ENCODE data around the gene SCAF8. TPM values are rescaled to one million over a fixed set of nuclear protein-coding genes. Genes with fewer than 3 reads are reported as not detected.
"Not testable (repeated sequence)": the region's sequence is repeated elsewhere in the genome, so short reads cannot be mapped to it uniquely, and the experiment has no call there.

Gene SCAF8
- total and polyA plus RNA-seq, 2 experiments from 2014 or later, result 18.9 to 42.0 TPM

- DNase-seq (ENCODE audit: low read depth in 1 of 2, low spot score in 1 of 2), result no peak
- no peaks in the 10 kb centered on the region for H3K27me3 ChIP-seq
- no peaks in the 10 kb centered on the region for H3K36me3 ChIP-seq
- peaks cover 17% of the 10 kb centered on the region for H3K4me1 ChIP-seq (ENCODE audit: low read depth)
- H3K9me3 ChIP-seq (ENCODE audit: low read depth), result no peaks in the 10 kb centered on the region
- H3K27ac ChIP-seq, result no peak overlapping the region
- H3K4me3 ChIP-seq, result no peak overlapping the region
- TF ChIP-seq CTCF (IDR thresholded peaks at IDR 0.05; ENCODE audit: low read depth, low read length), result no peak
Observed at GRCh38 chr6:154737424-154737823, 4.2 kb downstream of the SCAF8 start.

DNA sequence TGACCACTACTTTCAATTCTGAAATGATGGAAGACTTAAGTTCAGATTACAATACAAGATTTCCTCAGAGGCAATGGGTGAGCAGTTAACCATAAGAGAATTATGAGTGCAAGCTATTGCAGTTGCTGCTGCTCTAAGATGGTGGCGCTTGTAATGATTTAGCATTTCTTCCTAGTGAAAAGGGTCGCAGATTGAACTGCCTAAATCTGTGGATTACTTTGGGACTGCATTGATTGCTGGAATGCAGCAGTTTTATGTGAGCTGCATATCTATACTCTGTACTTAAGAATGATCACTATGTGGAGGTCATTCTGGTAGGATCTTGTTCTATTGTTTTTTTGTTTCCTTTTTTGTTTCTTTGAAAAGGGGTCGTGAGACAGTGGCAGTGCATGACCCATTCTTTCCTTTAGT lies 5.3 kb downstream of the SCAF8 start:
- DNase-seq (ENCODE audit: low read depth in 1 of 2, low spot score in 1 of 2), result peak; percentile 12 to 28
- no peak for TF ChIP-seq CTCF (IDR thresholded peaks at IDR 0.05; ENCODE audit: low read depth, low read length)
- no peak overlapping the region for H3K4me3 ChIP-seq
- no peaks in the 10 kb centered on the region for H3K36me3 ChIP-seq
- peak overlapping the region; percentile 75 for H3K27ac ChIP-seq
- peaks cover 17% of the 10 kb centered on the region for H3K4me1 ChIP-seq (ENCODE audit: low read depth)
- H3K9me3 ChIP-seq (ENCODE audit: low read depth), result no peaks in the 10 kb centered on the region
- H3K27me3 ChIP-seq, result no peaks in the 10 kb centered on the region

DNA sequence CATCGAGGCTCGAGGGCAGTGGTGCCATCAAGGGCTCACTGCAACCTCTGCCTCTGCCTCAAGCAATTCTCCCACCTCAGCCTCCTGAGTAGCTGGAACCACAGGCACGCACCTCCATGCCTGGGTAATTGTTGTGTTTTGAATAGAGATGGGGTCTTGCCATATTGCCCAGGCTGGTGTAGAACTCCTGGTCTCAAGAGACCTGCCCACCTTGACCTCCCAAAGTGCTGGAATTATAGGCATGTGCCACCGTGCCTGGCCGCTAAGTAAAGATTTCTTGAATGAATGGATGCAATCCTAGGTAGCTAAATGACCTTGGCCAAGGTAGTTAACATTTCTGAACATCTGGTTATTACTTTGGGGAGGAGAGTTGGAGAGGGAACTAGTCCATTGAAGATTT lies 7.4 kb downstream of the SCAF8 start:
- Histone ChIP-seq H3K4me1 (ENCODE audit: low read depth) (peaks cover 14% of the 10 kb centered on the region), H3K36me3 (peaks cover 3% of the 10 kb centered on the region), H3K9me3 (ENCODE audit: low read depth) (no peaks in the 10 kb centered on the region), H3K27me3 (no peaks in the 10 kb centered on the region), H3K4me3 (no peak overlapping the region), H3K27ac (no peak overlapping the region)
- TF ChIP-seq CTCF (IDR thresholded peaks at IDR 0.05; ENCODE audit: low read depth, low read length), result no peak
- DNase-seq (ENCODE audit: low read depth in 1 of 2, low spot score in 1 of 2), result no peak

DNA sequence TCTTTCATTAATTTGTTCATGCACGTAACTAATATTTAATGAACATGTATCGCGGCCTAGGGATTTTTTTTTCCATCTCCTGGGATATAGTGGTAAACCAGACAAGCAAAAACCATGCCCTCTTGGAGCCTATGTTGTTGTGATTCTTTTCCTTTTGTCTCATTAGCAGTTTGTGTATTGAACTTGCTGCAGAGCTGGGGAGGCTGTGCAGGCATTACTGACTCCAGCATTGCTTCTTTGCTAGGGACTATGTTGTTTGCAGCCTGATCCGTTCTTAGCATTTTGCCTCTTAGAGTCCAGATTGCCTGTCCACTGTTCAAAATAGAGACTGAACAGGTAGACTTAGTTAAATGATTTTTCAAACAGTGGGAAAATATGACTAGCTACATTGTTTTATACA lies 9.7 kb downstream of the SCAF8 start:
- Histone ChIP-seq H3K4me1 (ENCODE audit: low read depth) (peaks cover 14% of the 10 kb centered on the region), H3K9me3 (ENCODE audit: low read depth) (no peaks in the 10 kb centered on the region), H3K27ac (no peak overlapping the region), H3K36me3 (peaks cover 3% of the 10 kb centered on the region), H3K27me3 (no peaks in the 10 kb centered on the region), H3K4me3 (no peak overlapping the region)
- no peak for TF ChIP-seq CTCF (IDR thresholded peaks at IDR 0.05; ENCODE audit: low read depth, low read length)
- DNase-seq (ENCODE audit: low read depth in 1 of 2, low spot score in 1 of 2), result no peak

- not testable (repeated sequence) for H3K36me3 ChIP-seq; H3K27ac ChIP-seq; H3K9me3 ChIP-seq (ENCODE audit: low read depth); H3K4me1 ChIP-seq (ENCODE audit: low read depth); DNase-seq (ENCODE audit: low read depth in 1 of 2, low spot score in 1 of 2); H3K27me3 ChIP-seq; H3K4me3 ChIP-seq
Observed at GRCh38 chr6:154744029-154744745, 11.0 kb downstream of the SCAF8 start.

DNA sequence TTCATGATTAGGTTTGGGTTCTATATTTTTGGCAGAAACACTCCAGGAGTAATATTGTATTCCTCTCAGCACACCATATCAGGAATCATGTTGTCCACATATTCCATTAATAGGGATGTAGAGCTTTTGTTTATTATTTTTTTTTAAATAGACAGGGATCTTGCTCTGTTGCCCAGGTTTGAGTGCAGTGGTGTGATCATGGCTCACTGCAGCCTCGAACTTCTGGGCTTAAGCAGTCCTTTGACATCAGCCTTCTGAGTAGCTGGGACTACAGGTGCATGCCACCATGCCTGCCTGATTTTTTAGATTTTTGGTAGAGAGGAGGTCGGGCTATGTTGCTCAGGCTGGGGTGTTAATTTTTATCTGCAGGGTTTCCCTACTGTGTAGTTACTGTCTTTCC lies 12.0 kb downstream of the SCAF8 start:
- no peak for TF ChIP-seq CTCF (IDR thresholded peaks at IDR 0.05; ENCODE audit: low read depth, low read length)
- H3K36me3 ChIP-seq, result peaks cover 3% of the 10 kb centered on the region
- H3K4me3 ChIP-seq, result no peak overlapping the region
- no peak overlapping the region for H3K27ac ChIP-seq
- no peak for DNase-seq (ENCODE audit: low read depth in 1 of 2, low spot score in 1 of 2)
- H3K4me1 ChIP-seq (ENCODE audit: low read depth), result peaks cover 3% of the 10 kb centered on the region
- no peaks in the 10 kb centered on the region for H3K9me3 ChIP-seq (ENCODE audit: low read depth)
- H3K27me3 ChIP-seq, result no peaks in the 10 kb centered on the region

Measured in cardiac muscle cell (in vitro differentiated cells and primary cell).